GM21528 (cell line): Measurements from ENCODE around the gene CCDC83.

Experiments used
- ATAC-seq: cut with Tn5 transposase; IDR thresholded peaks from one replicate; pipeline ENCODE4 v1.9.1; 2021; ENCODE audit warnings: mild to moderate bottlenecking, moderate library complexity; ENCODE audit not compliant: unreplicated experiment, low FRiP score

Gene CCDC83

GRCh38 chr11:85855341-85855656 lies at the start of gene CCDC83:
TSS of gene CCDC83 (plus strand) at chr11:85855383. CDS start at chr11:85865124, 9,741 bp downstream.
- ATAC-seq: no peak

- no peak for ATAC-seq
Observed at GRCh38 chr11:85805387-85805786, 49.8 kb upstream of the CCDC83 start.

- no peak for ATAC-seq
Observed at GRCh38 chr11:85806016-85806415, 49.2 kb upstream of the CCDC83 start.

- no peak for ATAC-seq
Observed at GRCh38 chr11:85806876-85807275, 48.3 kb upstream of the CCDC83 start.

- no peak for ATAC-seq
Observed at GRCh38 chr11:85809191-85809590, 46.0 kb upstream of the CCDC83 start.

- no peak for ATAC-seq
Observed at GRCh38 chr11:85809863-85810262, 45.3 kb upstream of the CCDC83 start.

GRCh38 chr11:85810521-85810870 lies 44.7 kb upstream of the CCDC83 start:
- no peak for ATAC-seq

GRCh38 chr11:85810871-85811611 lies 44.1 kb upstream of the CCDC83 start, which contains the start of gene SYTL2:
TSS of gene SYTL2 (minus strand) at chr11:85811141. CDS start at chr11:85757725, 53,416 bp downstream.
- ATAC-seq: peak; percentile 86

- no peak for ATAC-seq
Observed at GRCh38 chr11:85811624-85812023, 43.6 kb upstream of the CCDC83 start.

GRCh38 chr11:85813721-85814120 lies 41.5 kb upstream of the CCDC83 start:
- ATAC-seq: no peak

GRCh38 chr11:85815186-85815931 lies 39.8 kb upstream of the CCDC83 start:
- no peak for ATAC-seq

GRCh38 chr11:85819441-85819840 lies 35.7 kb upstream of the CCDC83 start:
- ATAC-seq: no peak

GRCh38 chr11:85821636-85822035 lies 33.5 kb upstream of the CCDC83 start:
- ATAC-seq: no peak

GRCh38 chr11:85822814-85823213 lies 32.4 kb upstream of the CCDC83 start:
- ATAC-seq: no peak

- ATAC-seq: no peak
Observed at GRCh38 chr11:85823816-85824215, 31.4 kb upstream of the CCDC83 start.

GRCh38 chr11:85825616-85826015 lies 29.6 kb upstream of the CCDC83 start:
- ATAC-seq: no peak

GRCh38 chr11:85826116-85826855 lies 28.9 kb upstream of the CCDC83 start:
- ATAC-seq: peak; percentile 69

- no peak for ATAC-seq
Observed at GRCh38 chr11:85827748-85828639, 27.2 kb upstream of the CCDC83 start.

GRCh38 chr11:85828640-85828978 lies 26.6 kb upstream of the CCDC83 start:
- no peak for ATAC-seq

GRCh38 chr11:85829172-85829571 lies 26.0 kb upstream of the CCDC83 start:
- ATAC-seq: no peak
